GM12891 (cell line): ENCODE data around the gene TSPAN11.

Experiments
- PAX5 ChIP-seq: IDR thresholded peaks from 2 replicates; pipeline ENCODE4 v1.6.1; 2011; ENCODE audit warnings: low read length, moderate library complexity, mild to moderate bottlenecking; ENCODE audit not compliant: insufficient read depth, severe bottlenecking
- POLR2A ChIP-seq: IDR thresholded peaks from 2 replicates; pipeline ENCODE4 v1.6.1; 2011; ENCODE audit warnings: low read depth, low read length, control low read depth
- POLR2AphosphoS5 ChIP-seq: IDR thresholded peaks from 2 replicates; pipeline ENCODE4 v1.6.1; 2011; ENCODE audit warnings: low read depth, low read length, control low read depth
- POU2F2 ChIP-seq: IDR thresholded peaks from 2 replicates; pipeline ENCODE4 v1.6.1; 2011; ENCODE audit warnings: low read depth, mild to moderate bottlenecking, control low read depth, low read length, moderate library complexity
- SPI1 ChIP-seq: IDR thresholded peaks from 2 replicates; pipeline ENCODE4 v1.6.1; 2011; ENCODE audit warnings: low read depth, low read length, control low read depth
- TAF1 ChIP-seq: IDR thresholded peaks from 2 replicates; pipeline ENCODE4 v1.6.1; 2011; ENCODE audit warnings: low read depth, low read length, control low read depth

GRCh38 chr12:30905463-30906009, 21.0 kb upstream of the TSPAN11 start:
- TF ChIP-seq TAF1 (no peak), POU2F2 (no peak), POLR2A (no peak), POLR2AphosphoS5 (no peak), PAX5 (no peak), SPI1 (no peak)
